ENCODE measurements around the gene COX6A1.
"Not testable (repeated sequence)": the region's sequence is repeated elsewhere in the genome, so short reads cannot be mapped to it uniquely, and the experiment has no call there.

The COX6A1 gene

GRCh38 chr12:120428597-120429229 is 9.2 kb upstream of the COX6A1 start:
- DNase-seq: no peak

- no peak for DNase-seq
Measured at GRCh38 chr12:120429368-120429767, 8.5 kb upstream of the COX6A1 start.

DNA sequence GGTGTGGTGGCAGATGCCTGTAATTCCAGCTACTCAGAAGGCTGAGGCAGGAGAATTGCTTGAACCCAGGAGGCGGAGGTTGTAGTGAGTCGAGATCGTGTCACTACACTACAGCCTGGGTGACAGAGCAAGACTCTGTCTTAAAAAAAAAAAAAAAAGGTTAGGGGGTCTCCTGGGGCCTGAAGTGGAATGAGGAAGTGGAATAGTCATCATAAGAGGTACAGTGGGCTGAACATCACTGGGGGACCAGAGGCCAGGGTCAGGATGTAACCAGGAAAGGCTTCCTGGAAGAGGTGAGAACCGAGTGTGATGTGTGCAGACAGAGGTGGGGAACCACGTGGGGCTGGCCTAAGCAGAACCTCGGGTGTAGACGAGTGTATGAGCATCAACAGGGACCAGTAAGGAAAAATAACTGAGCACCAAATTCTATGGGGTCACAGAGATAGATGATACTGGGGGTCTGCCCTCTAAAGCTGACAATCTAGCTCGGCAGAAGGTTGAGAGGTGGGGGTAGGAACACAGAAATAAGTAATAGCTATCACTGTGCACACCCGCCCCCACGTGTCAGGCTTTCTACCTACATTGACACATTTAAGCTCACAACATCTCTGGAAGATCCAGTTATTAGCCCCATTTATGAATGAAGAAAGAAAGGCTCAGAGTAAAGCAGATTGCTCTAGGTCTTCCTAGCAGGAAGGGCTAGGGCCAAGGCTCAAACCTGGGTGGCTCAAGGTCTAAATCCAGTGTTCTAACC is 5.0 kb upstream of the COX6A1 start:
- no peak for DNase-seq

GRCh38 chr12:120438495-120439198 is 734 bp downstream of the COX6A1 start:
- peak in 1 of 2 experiments; percentile 8 for DNase-seq

DNA sequence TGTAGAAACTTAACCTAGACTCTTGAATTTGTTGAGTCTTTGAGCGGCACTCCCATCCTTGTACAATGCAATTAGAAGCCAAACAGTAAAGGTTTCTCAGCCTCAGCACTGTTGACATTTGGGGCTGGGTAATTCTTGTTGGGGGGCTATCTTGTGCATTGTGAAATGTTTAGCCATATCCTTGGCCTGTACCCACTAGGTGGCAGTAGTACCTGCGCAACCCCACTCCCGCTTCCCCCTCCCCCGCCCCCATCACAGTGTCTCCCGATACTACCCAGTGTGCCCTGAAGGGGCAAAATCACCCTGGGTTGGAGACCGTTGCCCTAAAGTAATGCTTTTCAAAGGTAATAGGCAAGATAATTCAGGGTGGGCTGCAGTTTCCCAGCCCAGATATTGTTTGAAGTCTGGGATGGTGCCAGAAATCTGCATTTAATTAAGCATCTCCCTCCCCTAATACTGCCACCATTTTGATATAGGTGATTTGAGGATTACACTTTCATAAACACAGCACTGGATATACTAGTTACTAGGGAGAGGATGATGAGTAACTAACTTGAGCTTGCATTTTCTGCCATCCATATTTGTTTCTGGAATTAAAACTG is 1.8 kb downstream of the COX6A1 start:
- DNase-seq: peak; percentile 17 to 81

DNA sequence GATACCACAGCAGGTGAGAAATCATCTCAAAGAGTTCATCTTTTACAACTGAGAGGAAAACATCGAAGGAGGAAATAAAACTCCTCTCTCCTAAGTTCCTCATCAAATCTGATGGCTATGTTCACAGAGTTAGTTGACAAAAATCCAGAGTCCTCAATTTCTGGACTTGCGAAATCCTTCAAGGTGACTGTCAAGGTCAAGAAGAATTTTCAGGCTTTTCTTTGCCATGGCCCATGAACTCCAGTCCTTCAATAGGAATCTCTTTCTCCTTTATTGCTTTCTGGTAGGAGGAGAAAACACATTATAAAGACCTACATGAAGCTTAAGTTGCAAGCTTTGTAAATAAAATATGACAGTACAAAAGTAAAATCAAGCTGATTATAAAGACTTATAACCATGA is 6.8 kb downstream of the COX6A1 start:
- DNase-seq: no peak

DNA sequence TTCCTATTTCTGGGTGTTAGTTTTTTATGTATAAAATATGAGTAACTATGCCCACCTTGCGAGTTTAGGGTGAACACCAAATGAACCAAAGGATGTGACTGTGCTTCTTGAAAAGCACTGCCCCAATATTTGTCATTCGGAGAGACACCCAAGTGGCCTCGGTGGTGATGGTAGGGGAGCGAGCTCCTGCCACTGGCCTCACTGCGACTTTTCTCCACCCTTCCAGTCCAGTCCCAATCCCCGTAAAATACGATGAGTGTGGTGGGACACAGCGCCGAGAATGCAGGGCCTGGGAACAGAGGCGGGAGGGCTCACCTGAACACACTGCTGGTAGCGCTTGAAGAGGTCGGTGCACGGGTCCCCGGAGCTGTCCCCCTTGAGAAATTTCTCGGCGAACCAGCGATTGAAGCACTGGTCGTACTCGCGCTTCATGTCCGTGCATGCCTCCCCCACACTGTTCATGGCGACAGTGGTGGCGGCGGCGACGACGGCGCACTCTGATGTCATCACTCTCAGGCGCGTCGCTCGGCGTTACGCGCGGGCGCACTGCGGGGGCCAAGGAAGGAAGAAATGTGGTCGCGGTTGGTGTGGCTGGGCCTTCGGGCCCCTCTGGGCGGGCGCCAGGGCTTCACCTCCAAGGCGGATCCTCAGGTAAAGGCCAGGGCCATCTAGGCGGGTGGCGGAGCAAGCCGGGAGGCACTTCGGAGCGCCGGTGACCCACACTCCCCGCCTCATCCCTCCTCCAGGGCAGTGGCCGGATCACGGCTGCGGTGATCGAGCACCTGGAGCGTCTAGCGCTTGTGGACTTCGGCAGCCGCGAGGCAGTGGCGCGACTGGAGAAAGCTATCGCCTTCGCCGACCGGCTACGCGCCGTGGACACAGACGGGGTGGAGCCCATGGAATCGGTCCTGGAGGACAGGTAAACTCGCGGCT is 8.3 kb downstream of the COX6A1 start, which contains the start of the genes GATC and TRIAP1:
GATC (plus strand) TSS at position 534 of the 933 bp plus-strand sequence; CDS start at position 571, 37 bp downstream.
TRIAP1 (minus strand) TSS at position 474 of the 933 bp plus-strand sequence; CDS start at position 462, 12 bp downstream.
- peak; percentile 39 to 81 for DNase-seq

DNA sequence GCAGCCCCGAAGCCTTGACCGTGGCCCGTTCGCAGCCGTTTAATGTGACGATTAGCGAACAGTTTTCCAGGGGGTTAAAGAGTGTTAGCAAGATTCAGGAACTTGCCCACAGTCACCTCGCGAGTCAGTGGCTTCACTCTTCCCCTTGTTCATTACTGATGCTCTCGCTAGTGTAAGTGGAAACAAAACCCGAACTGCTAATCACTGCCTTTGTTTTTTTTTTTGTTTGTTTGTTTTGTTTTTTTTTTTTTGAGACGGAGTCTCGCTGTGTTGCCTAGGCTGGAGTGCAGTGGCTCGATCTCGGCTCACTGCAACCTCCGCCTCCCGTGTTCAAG is 8.9 kb downstream of the COX6A1 start:
- DNase-seq: not testable (repeated sequence)

DNA sequence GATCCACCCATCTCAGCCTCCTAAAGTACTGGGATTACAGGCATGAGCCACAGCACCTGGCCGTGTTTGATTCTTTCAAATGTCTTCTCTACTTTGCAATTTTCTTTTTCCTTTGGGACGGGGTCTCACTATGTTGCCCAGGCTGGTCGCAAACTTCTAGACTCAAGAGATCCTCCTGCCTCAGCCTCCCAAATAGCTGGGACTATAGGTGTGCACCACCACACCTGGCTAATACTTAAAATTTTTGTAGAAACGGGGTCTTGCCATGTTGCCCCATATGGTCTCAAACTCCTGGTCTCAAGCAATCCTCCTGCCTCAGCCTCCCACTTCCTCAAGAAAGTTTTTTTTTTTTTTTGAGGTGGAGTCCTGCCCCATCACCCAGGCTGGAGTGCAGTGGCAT is 10.1 kb downstream of the COX6A1 start:
- DNase-seq: no peak

GRCh38 chr12:120452524-120452923 is 14.6 kb downstream of the COX6A1 start:
- not testable (repeated sequence) for DNase-seq

DNA sequence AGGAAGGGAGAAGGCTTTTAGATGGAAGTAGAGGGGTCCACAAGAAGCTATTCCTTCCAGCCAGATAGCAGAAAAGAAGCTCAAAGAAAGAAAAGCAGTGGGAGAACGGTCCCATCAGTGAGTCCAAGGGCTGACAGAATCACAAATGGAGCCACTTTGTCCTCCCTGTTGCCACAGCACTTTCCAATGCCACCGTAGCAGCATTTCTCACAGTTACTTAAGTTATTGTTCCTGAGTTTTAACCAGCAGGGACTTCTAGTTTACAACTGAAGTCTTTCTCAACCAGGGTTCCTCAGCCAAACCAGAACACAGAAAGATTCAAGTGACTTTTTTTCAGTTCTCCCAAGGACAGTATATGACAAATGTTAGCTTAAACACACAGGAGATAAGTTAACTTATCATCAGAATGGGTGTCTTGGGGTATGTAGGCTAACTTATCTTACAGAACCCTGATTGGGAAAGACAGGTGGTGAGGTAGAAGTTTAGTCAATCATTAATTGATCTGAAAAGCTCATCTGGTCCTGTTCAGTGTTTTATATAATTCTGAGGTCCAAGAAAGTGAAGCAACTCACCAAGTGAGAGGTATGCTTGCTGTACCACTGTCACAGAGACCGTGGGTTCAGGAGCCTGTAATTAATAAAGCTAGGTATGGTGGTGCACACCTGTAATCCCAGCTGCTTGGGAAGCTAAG is 15.3 kb downstream of the COX6A1 start:
- DNase-seq: no peak

DNA sequence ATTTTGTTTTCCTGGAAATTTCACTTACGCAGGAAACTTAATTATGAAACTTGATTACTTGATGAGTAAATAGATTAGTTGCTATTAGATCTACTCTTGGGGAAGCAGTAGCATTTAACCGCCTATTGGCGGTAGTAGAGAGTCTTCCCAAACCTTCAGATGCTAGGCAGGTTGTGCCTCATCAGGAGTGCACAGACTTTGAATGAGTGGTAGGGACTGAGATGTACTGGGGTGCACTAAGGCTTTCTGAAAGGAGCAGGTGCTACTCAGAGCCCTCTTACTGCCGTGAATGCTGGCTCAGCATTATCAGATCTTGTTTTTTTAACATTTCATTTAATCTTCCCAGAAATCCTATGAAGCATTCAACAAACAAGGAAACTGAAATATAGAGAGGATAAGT is 16.1 kb downstream of the COX6A1 start:
- DNase-seq: peak in 1 of 2 experiments; percentile 47

DNA sequence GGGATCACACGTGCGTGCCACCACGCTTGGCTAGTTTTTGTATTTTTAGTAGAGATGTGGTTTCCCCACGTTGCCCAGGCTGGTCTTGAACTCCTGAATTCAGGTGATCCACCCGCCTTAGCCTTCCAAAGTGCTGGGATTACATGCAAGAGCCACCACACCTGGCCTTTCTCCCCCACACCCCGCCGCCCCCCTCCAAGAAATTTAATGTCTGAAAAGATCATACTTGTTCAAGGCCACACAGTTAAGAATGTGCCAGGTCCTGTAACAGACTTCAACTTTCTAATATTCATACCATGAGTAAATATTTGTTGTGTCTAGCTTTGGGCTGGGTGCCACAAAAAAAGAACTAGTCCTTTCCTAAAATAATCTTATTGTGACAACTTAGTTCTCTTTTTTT is 17.4 kb downstream of the COX6A1 start:
- DNase-seq: no peak

DNA sequence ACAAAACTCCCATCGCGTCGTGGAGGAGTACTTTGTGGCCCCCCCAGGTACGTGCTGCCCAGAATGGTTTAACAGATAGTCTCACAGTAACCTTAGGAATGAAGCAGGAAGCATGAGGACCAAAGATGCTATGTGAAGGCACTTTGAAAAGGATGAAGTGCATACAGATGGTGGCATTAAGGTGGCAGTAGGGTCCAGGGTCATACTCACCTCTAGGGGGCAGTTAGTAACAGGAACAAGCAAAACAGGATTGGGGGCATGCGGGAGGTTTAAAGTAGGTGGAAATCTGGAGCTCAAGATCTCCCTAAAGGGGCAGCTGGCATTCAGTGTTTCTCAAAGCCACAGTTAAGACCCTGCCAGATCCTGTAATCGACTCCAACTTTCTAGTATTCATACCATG is 19.2 kb downstream of the COX6A1 start:
- DNase-seq: peak in 1 of 2 experiments; percentile 10

DNA sequence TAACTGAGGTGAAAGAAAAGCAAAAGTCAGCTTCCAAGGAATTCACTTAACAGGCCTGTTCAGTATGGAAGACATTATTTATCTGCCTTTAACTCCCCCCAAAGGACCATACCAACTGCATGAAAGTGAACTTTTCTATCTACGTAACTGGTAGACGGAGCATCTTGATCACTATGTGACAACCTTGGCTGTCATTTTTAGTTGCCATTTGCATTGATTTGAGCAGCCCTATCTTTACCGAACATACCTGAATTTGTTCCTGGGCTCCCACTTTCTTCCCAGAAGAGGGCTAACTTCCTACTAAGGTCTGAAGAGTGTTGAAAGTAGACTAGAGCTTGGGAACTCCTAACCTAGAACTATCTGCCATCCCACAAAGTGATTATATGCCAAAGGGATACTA is 22.2 kb downstream of the COX6A1 start:
- DNase-seq: no peak

DNA sequence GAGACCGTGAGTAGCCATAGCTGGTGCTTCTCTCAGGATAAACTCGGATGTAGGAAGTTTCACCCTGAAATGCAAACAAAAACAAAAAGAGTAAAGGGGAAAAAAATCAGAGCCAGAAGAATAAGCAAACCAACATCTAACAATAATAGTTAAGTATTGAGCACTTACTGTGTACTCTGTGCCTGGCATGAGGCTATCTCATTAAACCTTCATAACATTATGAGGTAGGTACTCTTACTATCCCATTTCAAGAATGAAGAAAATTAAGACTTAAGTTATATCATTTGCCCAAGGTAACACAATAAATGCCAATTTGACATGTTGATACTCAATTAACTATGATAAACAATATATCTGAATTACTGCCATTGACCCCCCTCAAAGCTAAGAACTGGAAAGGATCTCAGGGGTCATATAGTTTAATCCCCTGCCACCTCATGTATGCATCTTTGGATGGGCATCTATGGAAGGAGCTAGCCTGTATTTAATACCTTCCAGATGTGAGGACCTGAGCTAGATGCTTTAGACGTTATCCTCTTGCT is 24.3 kb downstream of the COX6A1 start:
- DNase-seq: no peak

DNA sequence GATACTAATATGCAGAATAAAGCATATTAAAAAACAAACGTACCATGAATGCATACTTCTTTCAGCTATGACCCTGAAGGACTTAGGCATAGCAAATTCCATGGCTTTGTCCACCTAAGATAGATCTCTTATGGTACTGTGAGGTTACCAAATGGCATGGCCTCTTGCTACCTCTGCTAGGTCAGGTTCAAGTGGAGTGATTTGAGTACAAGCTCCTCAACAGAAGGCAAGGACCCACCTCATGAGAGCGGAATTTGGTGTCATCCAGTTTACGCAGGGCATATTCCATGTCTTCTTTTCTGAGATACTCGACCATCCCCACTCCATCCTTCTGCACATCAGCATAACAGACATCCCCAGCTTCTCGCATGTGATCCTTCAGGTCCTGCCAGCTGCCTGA is 25.8 kb downstream of the COX6A1 start:
- DNase-seq: no peak

DNA sequence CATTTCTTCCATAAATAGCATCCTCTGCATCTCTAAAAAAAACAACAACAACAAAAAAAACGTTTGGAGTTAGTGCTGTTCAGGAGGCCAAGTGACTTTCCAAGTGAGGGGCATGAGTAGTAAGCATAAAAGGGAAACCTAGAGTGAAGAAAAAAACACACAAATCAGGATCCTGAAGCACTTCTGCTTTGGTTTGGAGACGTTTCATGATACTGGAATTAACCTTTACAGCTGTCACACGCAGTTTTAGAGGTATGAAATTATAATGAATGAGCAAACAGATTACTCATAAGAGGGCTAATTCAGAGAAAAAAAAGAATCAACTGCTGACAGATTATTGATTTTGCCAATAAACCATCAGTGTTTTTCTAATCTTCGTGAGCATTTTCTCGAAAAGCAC is 27.8 kb downstream of the COX6A1 start:
- DNase-seq: no peak

GRCh38 chr12:120466560-120467315 is 28.8 kb downstream of the COX6A1 start:
- DNase-seq: peak in 1 of 2 experiments; percentile 52

DNA sequence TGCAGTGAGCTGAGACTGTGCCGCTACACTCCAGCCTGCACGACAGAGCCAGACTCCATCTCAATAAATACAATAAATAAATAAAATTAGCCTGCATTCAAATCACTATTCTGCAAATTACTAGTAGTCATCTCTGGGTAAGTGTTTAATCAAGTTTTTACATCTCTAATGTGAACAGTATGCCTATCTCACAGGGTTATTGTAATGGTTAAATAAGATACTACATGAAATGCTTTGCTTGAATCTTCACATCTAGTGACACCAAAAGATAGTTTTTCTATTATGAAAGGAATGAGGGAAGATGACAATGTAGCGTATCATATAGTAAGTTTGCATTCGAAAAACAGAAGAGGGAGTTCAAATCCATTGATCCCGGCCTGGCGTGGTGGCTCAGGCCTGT is 29.5 kb downstream of the COX6A1 start:
- DNase-seq: no peak

Measured in NCI-H526 (cell line).